Measurements from ENCODE around the gene ADAM8.

DNA sequence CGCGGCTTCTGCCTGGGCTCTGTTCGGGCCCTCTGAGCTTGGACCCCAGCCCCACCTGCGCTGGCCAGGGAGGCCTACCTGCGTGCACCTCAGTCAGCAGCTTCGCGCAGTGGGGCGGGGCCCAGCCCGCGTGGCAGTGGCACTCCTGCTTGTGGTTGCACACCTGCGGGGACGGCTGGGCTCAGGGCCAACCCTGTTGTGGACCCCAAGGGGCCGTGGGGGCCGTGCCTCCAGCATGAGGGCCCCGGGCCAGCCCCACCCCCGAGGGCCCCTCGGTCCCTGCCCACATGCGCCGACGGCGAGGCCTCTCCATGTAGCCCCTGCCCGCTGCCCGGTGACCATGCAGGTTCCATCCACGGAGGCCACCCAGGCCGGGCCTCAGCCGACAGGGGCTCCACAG lies 7.3 kb downstream of the ADAM8 start:
- no peak for TF ChIP-seq POLR2A (IDR thresholded peaks at IDR 0.05; ENCODE audit: low read depth, low read length)
- no peak for TF ChIP-seq TAF1 (IDR thresholded peaks at IDR 0.05; ENCODE audit: low read depth, low read length)
- TF ChIP-seq POLR2AphosphoS5 (IDR thresholded peaks at IDR 0.05; ENCODE audit: low read depth, low read length) = no peak
- no peak for TF ChIP-seq SPI1 (IDR thresholded peaks at IDR 0.05; ENCODE audit: low read depth, low read length)
